ENCODE measurements around the gene TFEB. TPM values are rescaled to one million over a fixed set of nuclear protein-coding genes. Genes with fewer than 3 reads are reported as not detected.

Gene TFEB
- total RNA-seq, 1 experiment from 2014 or later, result 7.3 TPM

- no peak overlapping the region for H3K4me3 ChIP-seq
- H4K20me1 ChIP-seq (ENCODE audit: insufficient read depth), result no peaks in the 10 kb centered on the region
- H3F3A ChIP-seq (ENCODE audit: insufficient read depth, low read depth), result no peaks in the 10 kb centered on the region
- H3K9me3 ChIP-seq (ENCODE audit: insufficient read depth, low read depth), result no peaks in the 10 kb centered on the region
- ChIA-PET POLR2A (ENCODE audit: unreplicated experiment) (no interaction called here), CTCF (no interaction called here)
- DNase-seq, result no peak
- intact Hi-C loops (cut with micrococcal nuclease; ENCODE audit: unreplicated experiment), result no loop called here
- H3K27me3 ChIP-seq (ENCODE audit: insufficient read depth, low read depth), result no peaks in the 10 kb centered on the region
- TF ChIP-seq CTCF (conservative IDR thresholded peaks at IDR 0.05), result no peak
- no peak for TF ChIP-seq EZH2 (IDR thresholded peaks at IDR 0.05; ENCODE audit: low read depth)
- no peak overlapping the region for H3K27ac ChIP-seq
- H3K36me3 ChIP-seq (ENCODE audit: low read depth), result no peaks in the 10 kb centered on the region
- H3K79me2 ChIP-seq (ENCODE audit: low read depth), result no peaks in the 10 kb centered on the region
- H3K9me2 ChIP-seq (ENCODE audit: insufficient read depth), result no peaks in the 10 kb centered on the region
- no TSS peak for BruUV-seq (replicated peaks)
- H3K4me1 ChIP-seq (replicated peaks; ENCODE audit: insufficient read depth), result peaks cover 12% of the 10 kb centered on the region
- no peak overlapping the region for H2AFZ ChIP-seq
- H3K4me2 ChIP-seq, result no peak overlapping the region
Observed at GRCh38 chr6:41634657-41635056, 100.8 kb downstream of the TFEB start.

Other genes with a start within 250 kb of the TFEB start
- 26.0 and 29.4 TPM in 2 replicates for gene FOXP4, start 189.2 kb downstream of the TFEB start, total RNA-seq (2021)
- 19.4 and 22.6 TPM in 2 replicates for gene MDFI, start 97.1 kb downstream of the TFEB start, total RNA-seq (2021)
- not detected in 2 replicates for gene PGC, start 11.8 kb upstream of the TFEB start, total RNA-seq (2021)
- 4.5 and 10.4 TPM in 2 replicates for gene FRS3, start 44.3 kb upstream of the TFEB start, total RNA-seq (2021)
- gene PRICKLE4, start 45.2 kb upstream of the TFEB start, total RNA-seq (2021), result 8.4 and 9.2 TPM in 2 replicates
- gene TOMM6, start 52.1 kb upstream of the TFEB start, total RNA-seq (2021), result 143 and 170 TPM in 2 replicates
- gene USP49, start 159.8 kb upstream of the TFEB start, total RNA-seq (2021), result 10.9 and 13.9 TPM in 2 replicates
- 45.8 and 61.8 TPM in 2 replicates for gene MED20, start 185.5 kb upstream of the TFEB start, total RNA-seq (2021)
- gene BYSL, start 185.9 kb upstream of the TFEB start, total RNA-seq (2021), result 33.0 and 36.5 TPM in 2 replicates
- gene CCND3, start 206.2 kb upstream of the TFEB start, total RNA-seq (2021), result 70.5 and 75.1 TPM in 2 replicates